GM12878 (cell line): Measurements from ENCODE around the gene CUL1. TPM values are rescaled to one million over a fixed set of nuclear protein-coding genes. Genes with fewer than 3 reads are reported as not detected.
"Not testable (repeated sequence)": the region's sequence is repeated elsewhere in the genome, so short reads cannot be mapped to it uniquely, and the experiment has no call there.

Experiments used
- ATAC-seq: fragments of 200-7000 bp; cut with Tn5 transposase; 3 replicates; pipeline ENCODE4 v1.9.1; 2020; ENCODE audit warnings: mild to moderate bottlenecking, moderate library complexity
- BruUV-seq: library from RNA; stranded (reverse); fragments of 400-500 nt; replicated peaks from 2 replicates; lab custom pipeline; 2021; lab: Mats Ljungman, UMichigan
- CTCF ChIA-PET: fragments of 300-600 bp; sonication (Branson Sonifier 250); formaldehyde crosslinking; extraction: SDS; loops from one replicate; lab custom pipeline; 2021; ENCODE audit warnings: inconsistent platforms; lab: Yijun Ruan, JAX
- POLR2A ChIA-PET: fragments of 350-600 bp; formaldehyde crosslinking; extraction: SDS; loops from one replicate; lab custom pipeline; 2021; ENCODE audit warnings: inconsistent platforms; lab: Charles Lee
- RAD21 ChIA-PET: fragments of 300-600 bp; sonication (Branson Sonifier 250); formaldehyde crosslinking; loops from one replicate; lab custom pipeline; 2023; ENCODE audit warnings: antibody characterized with exemption; ENCODE audit not compliant: unreplicated experiment; lab: Charles Lee
- SMC1A ChIA-PET: fragments of 300-600 bp; sonication (Branson Sonifier 250); formaldehyde crosslinking; loops from one replicate; lab custom pipeline; 2023; ENCODE audit not compliant: unreplicated experiment, uncharacterized antibody; lab: Charles Lee
- DNase-seq: peaks from one replicate; pipeline ENCODE4 v3.0.0-alpha.2; 2011; ENCODE audit warnings: low read depth, low spot score
- FAIRE-seq: peaks from 3 replicates; lab custom pipeline; 2011; peaks lifted over from hg19 to GRCh38; lab: Jason Lieb, UNC
- H2AFZ ChIP-seq: 2 replicates; pipeline ENCODE4 v1.6.0; 2011; ENCODE audit warnings: low read depth, low read length, control low read depth; ENCODE audit not compliant: control insufficient read depth
- H3K27ac ChIP-seq: 2 replicates; pipeline ENCODE4 v1.5.1; 2011; ENCODE audit warnings: control low read depth; ENCODE audit not compliant: control insufficient read depth, insufficient read depth
- H3K27me3 ChIP-seq, 2 experiments: replicated peaks in 1 of 2; 2 replicates each; pipeline versions ENCODE4 v1.6.0 to v1.6.1; 2011; ENCODE audit warnings: low read length in 1 of 2; ENCODE audit not compliant: control insufficient read depth in 2 of 2, insufficient read depth in 2 of 2
- H3K36me3 ChIP-seq, 2 experiments: 2 replicates each; pipeline ENCODE4 v1.5.1; 2011; ENCODE audit warnings: low read length in 1 of 2; ENCODE audit not compliant: control insufficient read depth in 2 of 2, insufficient read depth in 2 of 2
- H3K4me1 ChIP-seq: 2 replicates; pipeline ENCODE4 v1.6.1; 2011; ENCODE audit warnings: mild to moderate bottlenecking, low read length, moderate library complexity, mixed read lengths; ENCODE audit not compliant: control insufficient read depth, insufficient read depth
- H3K4me2 ChIP-seq: 2 replicates; pipeline ENCODE4 v1.6.0; 2011; ENCODE audit warnings: control low read depth; ENCODE audit not compliant: control insufficient read depth, insufficient read depth
- H3K4me3 ChIP-seq: fragments of 200-600 bp; sonication (generic); 2 replicates; pipeline ENCODE4 v1.5.1; 2016
- H3K79me2 ChIP-seq: 2 replicates; pipeline ENCODE4 v1.6.0; 2011; ENCODE audit warnings: low read length; ENCODE audit not compliant: control insufficient read depth, insufficient read depth
- H3K9ac ChIP-seq: 2 replicates; pipeline ENCODE4 v1.8.0; 2011; ENCODE audit warnings: low read length, control low read depth, mixed read lengths; ENCODE audit not compliant: control insufficient read depth, insufficient read depth
- H3K9me3 ChIP-seq: replicated peaks from 3 replicates; pipeline ENCODE4 v1.5.1; 2011; ENCODE audit warnings: mild to moderate bottlenecking, low read length; ENCODE audit not compliant: control insufficient read depth, insufficient read depth
- H4K20me1 ChIP-seq: 2 replicates; pipeline ENCODE4 v1.6.0; 2011; ENCODE audit not compliant: control insufficient read depth, insufficient read depth
- HDGF ChIP-seq: fragments of 450-650 bp; IDR thresholded peaks from 2 replicates; pipeline ENCODE4 v1.6.1; 2016; ENCODE audit warnings: antibody characterized with exemption
- MLLT1 ChIP-seq: fragments of 450-650 bp; IDR thresholded peaks from 2 replicates; pipeline ENCODE4 v1.6.1; 2016; ENCODE audit warnings: mild to moderate bottlenecking
- NFYB ChIP-seq: IDR thresholded peaks from 2 replicates; pipeline ENCODE4 v1.6.1; 2011; ENCODE audit warnings: low read depth, mild to moderate bottlenecking, low read length, improper control_type of control experiment, moderate library complexity; ENCODE audit not compliant: insufficient read depth
- RCOR1 ChIP-seq: conservative IDR thresholded peaks from 2 replicates; pipeline ENCODE4 v1.6.1; 2012; ENCODE audit warnings: low read depth, low read length, improper control_type of control experiment
- RELB ChIP-seq: fragments of 450-650 bp; IDR thresholded peaks from 2 replicates; pipeline ENCODE4 v1.6.1; 2017; ENCODE audit warnings: low read depth, mild to moderate bottlenecking, moderate library complexity
- WGBS: methylation state at CpG from one replicate; pipeline ENCODE4 v1.1.6; 2016; ENCODE audit warnings: low lambda C conversion rate; ENCODE audit not compliant: insufficient replicate concordance, insufficient coverage; ENCODE audit errors: missing lambda C conversion rate; 5-methylcytosine and 5-hydroxymethylcytosine counted together
- in situ Hi-C: fragments of 300-500 bp; cut with MboI; formaldehyde crosslinking; loops from 9 replicates; pipeline ENCODE4 v1.14.3; 2018; ENCODE audit warnings: mixed read lengths
- intact Hi-C: fragments of 100-400 bp; cut with micrococcal nuclease; formaldehyde crosslinking; loops from one replicate; pipeline ENCODE4 v1.14.2; 2022; ENCODE audit not compliant: unreplicated experiment
- polyA plus RNA-seq, 11 experiments: library from polyadenylated mRNA; depleted of rRNA in 4 of 11; unstranded in 6 of 11; stranded (reverse) in 5 of 11; fragments of >200 nt; fragmentation: Nextera tagmentation in 4 of 11; fragmentation: Illumina TruSeq in 1 of 11; extraction: Ambion mirVana in 4 of 11; extraction: Trizol in 1 of 11; gene quantifications; 1 replicate in 1 of 11; 2 replicates in 10 of 11; pipeline versions ENCODE4 v1.2.1 to v1.2.3, GENCODE V29; 2011 to 2016; ENCODE audit warnings: inconsistent platforms in 2 of 11, missing spikeins in 2 of 11, low read depth in 1 of 11
- total RNA-seq, 4 experiments: library from RNA; depleted of rRNA in 3 of 4; stranded (reverse); fragments of >200 nt in 3 of 4; fragmentation: Illumina TruSeq in 1 of 4; extraction: Trizol in 1 of 4; gene quantifications; 2 replicates each; pipeline versions ENCODE4 v1.2.1 to v1.2.3, GENCODE V29; 2013 to 2021

The CUL1 gene
- total and polyA plus RNA-seq, 10 of the 15 experiments (the other 5 are each of a cell fraction or from before 2014, with no cell fraction given): 13.3 to 63.9 (median 45.9) TPM

- RAD21 ChIA-PET: interaction anchor here (1.0 to 1.3 kb wide), 3 partner anchors 9 to 259 kb away, joined by 3 to 5 read pairs (median 3); no protein-coding TSS in a partner anchor
- CTCF ChIA-PET: interaction anchor here (0.5 to 3.6 kb wide), 8 partner anchors 8 to 461 kb away, joined by 3 to 11 read pairs (median 3); no protein-coding TSS in a partner anchor
- FAIRE-seq, DNase-seq, H3K27me3 ChIP-seq, H3K4me3 ChIP-seq, BruUV-seq, H3K36me3 ChIP-seq, H3K9ac ChIP-seq, H2AFZ ChIP-seq, H3K4me1 ChIP-seq, H3K4me2 ChIP-seq, ATAC-seq, H3K9me3 ChIP-seq, H3K27ac ChIP-seq, in situ Hi-C loops: not testable (repeated sequence)
- intact Hi-C loops: loop anchor here (5.0 to 10.0 kb wide), 3 partner anchors 126 to 259 kb away; partner anchors contain the start of gene EZH2
- POLR2A ChIA-PET: interaction anchor here (1.0 to 1.4 kb wide), 2 partner anchors 9 to 57 kb away, joined by 3 read pairs; no protein-coding TSS in a partner anchor
- SMC1A ChIA-PET: interaction anchor here (0.6 to 2.9 kb wide), 8 partner anchors 8 to 127 kb away, joined by 3 to 18 read pairs (median 4); no protein-coding TSS in a partner anchor
- WGBS: 94% methylated on average over 8 of the region's 8 CpGs
- peaks cover 10% of the 10 kb centered on the region; the same call in 1 of the 2 replicates for H4K20me1 ChIP-seq
- 0 out of 2 replicates have a peak, but pooled peaks have one; percentile 1 for TF ChIP-seq MLLT1
- H3K79me2 ChIP-seq: peaks cover 92% of the 10 kb centered on the region
Observed at GRCh38 chr7:148703671-148703962, 4.9 kb downstream of the CUL1 start.

- Histone ChIP-seq H3K79me2 (peaks cover 93% of the 10 kb centered on the region), H2AFZ (no peak overlapping the region), H4K20me1 (peaks cover 10% of the 10 kb centered on the region; the same call in 1 of the 2 replicates), H3K27me3 (no peaks in the 10 kb centered on the region), H3K4me1 (peaks cover 7% of the 10 kb centered on the region), H3K9me3 (no peaks in the 10 kb centered on the region), H3K4me2 (0 out of 2 replicates have a peak overlapping the region, but pooled peaks have one; percentile 22), H3K9ac (no peak overlapping the region), H3K27ac (no peak overlapping the region), H3K36me3 (0 out of 4 replicates have a peak, but pooled peaks cover 0 to 3% of the 10 kb centered on the region in 2 experiments), H3K4me3 (no peak overlapping the region)
- FAIRE-seq: no peak
- ChIA-PET POLR2A (interaction anchor here (0.6 to 1.4 kb wide), 3 partner anchors 9 to 172 kb away, joined by 3 to 10 read pairs (median 5); no protein-coding TSS in a partner anchor), RAD21 (interaction anchor here (0.7 to 1.3 kb wide), 3 partner anchors 9 to 656 kb away, joined by 3 to 5 read pairs (median 3); no protein-coding TSS in a partner anchor), CTCF (interaction anchor here (0.5 to 3.6 kb wide), 6 partner anchors 8 to 462 kb away, joined by 3 to 11 read pairs (median 3); no protein-coding TSS in a partner anchor), SMC1A (interaction anchor here (0.5 to 2.9 kb wide), 8 partner anchors 16 to 1001 kb away, joined by 3 to 18 read pairs (median 3); no protein-coding TSS in a partner anchor)
- no TSS peak for BruUV-seq
- 68% methylated on average over 3 of the region's 3 CpGs for WGBS
- no peak for DNase-seq
- in situ Hi-C loops: no loop called here
- TF ChIP-seq NFYB (no peak), HDGF (no peak), RCOR1 (no peak), RELB (no peak)
- intact Hi-C loops: loop anchor here (5.0 to 10.0 kb wide), 3 partner anchors 127 to 258 kb away; partner anchors contain the start of gene EZH2
- no peak for ATAC-seq
Observed at GRCh38 chr7:148704189-148704588, 5.5 kb downstream of the CUL1 start.
